ENCODE measurements around the gene SPATS2L.
"Not testable (repeated sequence)": the region's sequence is repeated elsewhere in the genome, so short reads cannot be mapped to it uniquely, and the experiment has no call there.

SPATS2L gene

DNA sequence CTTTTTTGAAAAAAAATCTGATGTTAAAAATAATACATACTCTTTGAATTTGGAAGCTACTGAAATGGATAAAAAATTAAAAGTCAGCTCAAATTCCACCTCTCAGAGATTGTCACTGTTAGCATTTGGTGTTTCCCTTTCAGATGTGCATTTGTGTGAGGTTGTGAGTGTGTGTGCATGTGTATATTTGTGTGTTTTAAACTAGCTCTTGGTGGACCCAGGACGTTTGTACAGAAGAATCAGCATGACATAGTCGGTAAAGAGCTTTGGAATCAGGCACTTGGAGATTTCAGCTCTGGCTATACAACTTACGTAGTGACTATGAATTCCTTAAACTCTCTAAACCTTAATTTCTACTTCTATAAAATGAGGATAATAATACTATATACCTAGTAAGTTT lies 14.5 kb downstream of the SPATS2L start:
- no peak for DNase-seq

DNA sequence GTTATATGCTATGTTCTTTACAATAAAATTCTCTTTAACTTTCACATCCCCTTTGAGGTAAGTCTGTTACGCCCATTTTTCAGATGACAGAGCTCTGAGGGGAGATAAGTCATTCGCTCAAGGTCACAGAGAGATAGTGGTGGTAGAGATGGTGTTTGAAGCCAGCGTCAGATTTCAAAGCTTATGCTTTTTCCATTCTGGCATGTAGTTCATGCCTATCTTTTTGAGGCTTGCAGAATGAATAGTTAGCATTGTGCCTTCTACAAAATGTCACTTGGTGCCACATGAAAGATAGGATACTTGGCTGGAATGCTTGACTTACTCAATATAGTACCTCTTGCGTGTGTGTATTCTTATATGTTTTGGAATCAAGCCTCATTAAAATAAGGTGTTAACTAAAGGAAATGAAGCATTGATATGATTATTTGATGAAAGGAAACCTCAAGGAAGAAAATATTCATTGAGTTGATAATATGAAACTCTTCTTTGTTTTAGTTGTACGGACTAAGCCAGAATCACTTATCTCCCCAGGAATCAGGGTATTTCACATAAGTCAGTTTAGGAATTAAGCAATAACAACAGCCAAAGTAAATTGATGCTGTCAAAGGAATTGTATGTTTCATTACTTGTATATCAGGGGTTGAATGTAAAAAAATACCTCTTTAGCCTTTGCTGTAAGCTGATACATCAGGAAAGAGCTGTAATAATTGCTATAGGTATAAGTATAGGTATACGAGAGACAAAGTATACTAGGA lies 15.5 kb downstream of the SPATS2L start:
- DNase-seq, result no peak

DNA sequence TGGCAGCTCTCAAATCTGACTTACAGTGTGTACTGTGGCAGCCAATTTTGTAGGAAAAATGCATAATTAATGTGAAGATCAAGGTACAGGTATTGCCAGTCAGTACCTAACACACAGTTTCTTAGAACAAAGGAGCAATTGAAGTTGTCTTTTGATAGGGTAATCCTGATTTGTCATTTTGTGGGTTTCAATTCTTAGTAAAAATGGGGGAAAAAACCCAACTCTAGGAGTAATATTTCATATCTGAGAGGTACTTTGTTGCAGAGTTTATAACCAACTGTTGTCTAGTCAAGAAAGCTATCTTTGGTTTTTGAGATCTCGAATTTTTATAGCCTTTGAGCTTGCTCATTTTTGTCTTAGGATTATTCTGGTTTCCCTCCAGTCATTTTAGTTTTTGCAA lies 16.1 kb downstream of the SPATS2L start:
- no peak for DNase-seq

DNA sequence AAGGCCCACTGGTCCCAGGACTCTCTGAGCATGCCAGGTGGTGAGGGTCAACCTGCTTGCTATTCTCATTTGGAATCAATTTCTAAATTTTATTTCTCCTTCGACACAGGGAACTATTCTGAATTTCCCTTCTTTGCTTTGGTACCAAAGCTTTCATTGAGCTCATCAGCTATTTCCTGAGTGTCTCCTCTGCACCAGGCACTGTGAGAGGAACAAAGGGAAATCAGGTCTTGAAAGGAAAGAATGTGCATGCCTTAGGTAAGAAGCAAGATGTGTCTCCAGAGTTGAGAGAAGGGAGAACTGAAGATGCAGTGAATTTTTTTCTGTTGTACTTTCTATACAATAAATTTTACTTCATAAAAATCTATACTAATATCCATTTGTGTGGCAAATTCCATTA lies 17.9 kb downstream of the SPATS2L start:
- no peak for DNase-seq

DNA sequence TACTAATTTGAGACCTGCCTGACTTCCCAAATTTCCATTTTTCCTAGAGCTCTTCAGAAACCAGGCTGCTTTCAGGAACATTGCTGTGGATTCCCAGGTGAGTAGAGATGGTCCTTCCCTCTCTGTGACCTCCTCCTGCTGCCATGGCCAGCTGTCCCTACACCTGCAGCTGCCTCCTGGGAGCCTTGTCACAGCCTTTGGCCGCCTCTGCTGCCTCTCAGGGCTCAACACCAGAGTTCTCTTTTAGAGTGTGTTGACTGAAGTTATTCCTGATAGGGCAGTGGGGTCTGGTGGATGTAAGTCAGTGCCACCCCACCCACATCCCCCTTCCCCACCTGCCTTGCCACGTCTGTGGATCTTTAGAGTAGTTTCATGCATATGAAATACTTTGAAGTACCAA lies 22.9 kb downstream of the SPATS2L start:
- no peak for DNase-seq

DNA sequence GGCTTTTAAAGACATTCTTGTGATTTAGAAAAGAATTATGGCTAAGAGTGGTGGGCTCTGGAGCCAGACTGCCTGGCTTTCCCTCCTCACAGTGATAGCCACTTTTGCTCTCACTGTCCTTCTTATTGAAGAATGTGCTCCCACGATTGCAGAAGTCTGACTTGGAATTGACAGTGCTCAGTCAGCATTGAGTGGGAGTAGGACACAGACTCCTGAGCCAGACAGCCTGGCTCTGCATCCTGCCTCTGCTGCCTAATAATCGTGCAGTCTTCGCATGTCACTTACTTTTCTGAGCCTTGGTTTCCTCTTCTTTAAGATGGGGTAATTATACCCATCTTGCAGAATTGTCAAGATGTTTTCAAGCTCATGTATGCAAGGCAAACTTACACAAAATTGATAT lies 23.3 kb downstream of the SPATS2L start:
- DNase-seq, result no peak

DNA sequence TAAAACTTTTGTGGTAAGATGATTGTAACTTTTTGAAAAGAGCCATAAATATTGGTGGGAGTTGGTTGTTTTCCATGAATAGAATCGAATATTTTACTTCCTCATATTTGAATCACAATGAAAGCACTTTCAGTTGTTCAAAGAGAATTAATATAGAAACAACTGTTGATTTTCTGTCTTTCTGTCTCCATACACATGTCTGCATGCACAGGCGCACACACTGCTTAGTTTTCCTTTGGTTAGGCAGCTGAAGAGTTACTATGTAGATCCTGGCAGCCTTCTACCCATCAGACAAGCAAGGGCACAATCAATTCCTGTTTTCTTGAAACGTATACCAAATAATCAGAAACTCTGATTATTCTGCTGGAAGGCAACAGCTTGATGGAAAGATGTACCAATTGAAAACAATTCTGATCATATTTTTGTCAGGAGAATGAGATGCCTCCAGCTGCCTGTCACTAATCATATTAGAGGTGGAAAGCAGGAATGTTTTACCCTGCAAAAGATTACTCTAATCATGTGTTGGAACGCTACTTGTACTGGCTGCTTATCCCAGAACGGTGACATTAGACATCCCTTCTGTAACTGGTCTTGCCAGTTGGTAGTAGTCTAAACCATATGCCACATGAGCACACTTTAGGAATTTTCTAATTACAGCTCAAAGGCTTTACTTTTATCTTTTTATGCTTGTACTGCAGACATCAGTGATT lies 24.0 kb downstream of the SPATS2L start:
- DNase-seq, result no peak

DNA sequence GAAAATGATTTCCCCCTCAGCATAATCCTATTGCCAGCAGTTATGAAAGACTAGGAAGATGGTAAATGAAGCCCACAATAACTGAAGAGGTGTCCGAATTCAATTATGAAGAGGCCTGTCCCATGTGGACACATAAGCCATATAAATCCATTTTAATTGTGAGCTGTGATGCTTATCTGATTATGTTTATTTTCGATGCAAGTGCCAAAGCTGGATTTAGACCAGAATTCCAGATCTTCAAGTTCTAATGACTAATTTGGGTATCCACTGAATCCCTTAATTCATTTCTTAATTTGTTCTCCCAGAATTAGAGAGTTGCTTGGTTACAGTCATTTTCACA lies 24.5 kb downstream of the SPATS2L start:
- no peak for DNase-seq

DNA sequence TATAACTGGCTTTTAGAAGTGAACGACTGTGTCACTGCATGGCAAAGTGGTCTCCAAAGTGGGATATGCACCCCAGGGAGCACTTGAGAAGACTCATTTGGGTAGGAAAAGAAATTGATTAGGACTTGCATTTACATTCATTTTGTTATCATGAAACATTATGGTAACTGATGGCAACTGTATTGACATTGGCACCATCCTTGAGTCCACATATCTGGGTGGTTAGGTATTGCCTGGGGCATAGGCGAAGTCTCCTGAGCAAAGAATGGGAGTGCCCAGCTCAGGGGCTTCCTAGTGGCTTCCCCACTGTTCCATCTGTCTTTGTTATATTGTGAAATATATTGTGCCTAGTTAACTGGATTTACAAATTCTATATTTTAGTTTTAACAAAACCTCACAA lies 29.2 kb downstream of the SPATS2L start:
- DNase-seq, result peak; percentile 12

DNA sequence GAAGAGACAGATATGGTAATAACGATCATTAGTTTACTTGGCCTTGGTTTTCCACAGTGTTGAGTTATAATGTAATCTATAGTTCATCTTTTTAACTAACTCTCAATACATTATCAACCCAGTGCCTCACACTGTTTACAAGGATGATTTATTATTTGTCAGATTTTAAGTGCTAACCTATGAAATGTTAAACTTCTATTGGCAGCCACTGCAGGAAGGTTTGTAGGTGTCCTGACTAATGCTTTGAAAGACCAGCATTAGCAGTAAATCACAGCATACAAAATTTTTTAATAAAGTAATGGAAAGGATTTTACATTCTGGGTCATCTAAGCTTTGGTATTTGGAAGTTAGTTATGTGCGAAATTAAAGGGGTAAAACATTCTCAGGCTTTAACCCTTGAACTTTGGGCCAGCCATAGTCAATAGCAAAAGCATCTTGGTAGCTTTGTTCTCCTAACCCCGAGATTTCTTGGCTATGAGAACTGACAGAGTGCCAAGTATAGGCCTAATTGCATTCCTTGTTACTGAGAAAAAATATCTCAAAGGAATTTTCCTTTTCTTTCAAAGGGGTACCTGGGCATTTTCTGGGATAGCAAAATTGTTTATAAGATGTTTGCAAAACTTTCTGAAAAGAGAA lies 30.6 kb downstream of the SPATS2L start:
- no peak for DNase-seq

DNA sequence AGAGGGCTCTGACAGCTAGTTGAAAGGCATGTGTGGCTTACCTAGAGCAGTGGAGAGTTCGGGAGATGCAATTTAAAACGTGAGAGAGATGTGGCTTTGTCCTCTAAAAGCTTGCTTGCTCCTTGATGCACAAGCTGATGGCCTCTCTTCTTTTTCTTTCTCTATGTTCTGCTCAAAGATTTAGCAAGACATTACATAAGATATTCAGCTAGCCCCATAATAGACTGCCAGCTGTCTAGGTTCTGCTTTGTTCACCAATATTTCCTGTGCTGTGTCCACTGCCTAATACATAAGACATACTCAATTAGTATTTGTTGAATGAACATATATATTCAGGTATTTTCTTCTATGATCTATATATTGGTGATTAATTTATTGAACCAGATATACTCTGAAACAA lies 31.1 kb downstream of the SPATS2L start:
- DNase-seq, result no peak

DNA sequence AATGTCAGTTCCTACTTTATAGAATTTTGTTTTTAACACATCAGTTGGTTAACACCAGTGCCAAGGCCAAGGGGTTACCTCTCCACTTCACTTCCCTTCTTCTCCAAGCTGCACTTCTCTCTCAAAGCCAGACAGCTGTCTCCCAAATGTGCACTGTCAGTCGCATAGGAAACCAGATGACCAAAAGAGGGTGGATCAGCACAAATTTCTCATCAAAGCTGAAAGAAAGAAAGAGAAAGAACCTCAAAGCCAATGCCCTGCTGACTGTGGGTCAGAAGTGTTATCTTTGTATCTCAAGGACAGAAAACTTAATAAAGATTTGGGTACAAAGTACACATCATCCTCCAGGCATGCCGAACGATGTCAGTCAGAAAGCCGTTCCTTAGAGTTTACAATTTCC lies 32.2 kb downstream of the SPATS2L start:
- DNase-seq, result no peak

DNA sequence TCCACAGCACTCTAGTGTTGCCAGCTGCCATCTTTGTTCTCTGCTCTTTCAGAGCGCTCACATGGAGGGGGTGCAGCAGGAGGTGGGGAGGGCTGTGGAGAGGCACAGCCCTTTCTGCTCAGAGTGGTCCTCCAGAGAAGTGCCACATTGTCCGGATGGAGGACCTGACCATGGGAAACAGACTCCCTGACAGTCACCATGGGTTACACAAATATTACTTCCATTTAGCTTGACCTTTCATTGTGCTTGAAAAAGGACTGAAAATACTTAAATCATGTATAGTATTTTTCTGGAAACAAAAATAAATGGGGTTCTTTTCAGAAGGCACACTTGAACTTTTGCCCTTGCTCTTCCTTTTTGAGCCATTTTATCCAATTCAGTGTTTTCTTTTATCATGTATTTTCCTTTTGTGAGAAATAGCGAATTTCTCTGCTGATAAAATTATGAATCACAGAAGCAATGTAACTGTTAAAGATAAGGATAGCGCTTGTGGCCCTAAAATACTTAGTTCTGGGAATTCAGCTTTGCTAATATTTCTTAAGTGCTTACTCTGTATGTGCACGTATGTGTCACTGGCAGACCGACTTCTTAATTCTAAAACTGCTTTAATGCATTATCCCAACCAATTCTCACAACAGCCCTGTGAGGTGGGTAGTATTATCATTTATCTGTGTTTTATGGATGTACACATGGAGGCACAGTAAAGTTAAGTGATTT lies 34.2 kb downstream of the SPATS2L start:
- DNase-seq, result no peak

DNA sequence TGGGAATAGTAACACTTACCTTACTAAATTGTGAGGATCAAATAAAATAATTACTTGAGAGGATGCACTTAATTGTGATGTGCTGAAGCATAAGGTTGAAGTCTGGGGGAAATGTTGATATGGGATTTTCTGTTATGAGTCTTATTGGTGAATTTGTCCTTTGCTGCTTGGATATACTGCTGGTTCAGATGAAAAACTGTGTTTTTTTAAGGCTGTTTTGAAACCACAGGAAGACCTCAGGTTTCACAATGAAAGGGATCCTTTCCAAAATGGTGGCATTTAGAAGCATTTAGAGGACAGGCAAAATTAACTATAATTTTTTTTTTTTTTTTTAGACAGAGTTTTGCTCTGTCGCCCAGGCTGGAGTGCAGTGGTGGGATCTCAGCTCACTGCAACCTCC lies 34.9 kb downstream of the SPATS2L start:
- DNase-seq, result no peak

DNA sequence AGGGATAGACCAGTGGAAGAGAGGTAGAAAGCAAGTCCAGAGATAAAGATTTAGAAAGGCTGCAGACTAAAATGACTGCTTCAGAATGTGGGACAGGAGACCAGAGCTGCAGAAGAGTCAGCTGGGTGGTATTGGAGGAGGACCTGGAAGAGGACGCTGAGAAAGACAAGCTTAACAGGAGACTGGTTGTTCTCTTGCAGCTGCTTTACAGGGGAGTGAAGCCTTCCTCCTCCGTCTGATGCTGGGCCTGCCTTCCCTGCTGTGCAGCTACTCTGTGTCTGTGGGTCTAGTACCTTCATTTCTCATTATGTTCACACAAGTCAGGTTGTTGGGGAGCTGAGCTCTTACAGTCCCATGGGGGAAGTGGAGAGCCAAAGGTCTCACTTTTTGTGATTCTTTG lies 35.7 kb downstream of the SPATS2L start:
- DNase-seq, result no peak

DNA sequence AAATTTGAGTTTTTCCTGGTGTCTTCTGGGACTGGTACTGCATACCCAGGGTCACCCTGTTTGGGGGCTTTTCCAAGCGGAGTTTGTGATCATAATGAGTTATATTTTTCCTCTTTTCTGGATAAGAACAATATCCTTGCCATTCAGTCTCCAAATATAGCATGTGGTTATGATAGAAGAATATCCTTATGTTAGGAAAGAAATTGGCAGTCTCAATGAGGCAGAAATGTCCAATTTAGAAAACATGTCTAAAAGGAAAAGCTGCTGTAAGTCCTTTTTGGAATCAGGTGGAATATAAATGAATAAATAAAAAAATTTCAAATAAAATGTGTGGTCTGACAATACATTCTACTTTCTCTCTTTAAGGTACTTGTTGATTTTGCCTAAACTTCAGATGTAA lies 36.2 kb downstream of the SPATS2L start:
- no peak for DNase-seq

DNA sequence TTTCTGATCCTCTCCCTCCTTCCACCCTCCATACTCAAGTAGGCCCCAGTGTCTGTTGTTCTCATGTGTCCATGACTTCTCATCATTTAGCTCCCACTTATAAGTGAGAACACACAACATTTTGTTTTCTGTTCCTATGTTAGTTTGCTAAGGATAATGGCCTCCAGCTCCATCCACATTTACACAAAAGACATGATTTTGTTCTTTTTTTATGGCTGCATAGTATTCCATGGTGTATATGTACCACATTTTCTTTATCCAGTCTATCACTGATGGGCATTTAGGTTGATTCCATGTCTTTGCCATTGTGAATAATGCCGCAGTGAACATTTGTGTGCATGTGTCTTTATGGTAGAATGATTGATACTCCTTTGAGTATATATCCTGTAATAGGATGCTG lies 37.7 kb downstream of the SPATS2L start:
- not testable (repeated sequence) for DNase-seq

DNA sequence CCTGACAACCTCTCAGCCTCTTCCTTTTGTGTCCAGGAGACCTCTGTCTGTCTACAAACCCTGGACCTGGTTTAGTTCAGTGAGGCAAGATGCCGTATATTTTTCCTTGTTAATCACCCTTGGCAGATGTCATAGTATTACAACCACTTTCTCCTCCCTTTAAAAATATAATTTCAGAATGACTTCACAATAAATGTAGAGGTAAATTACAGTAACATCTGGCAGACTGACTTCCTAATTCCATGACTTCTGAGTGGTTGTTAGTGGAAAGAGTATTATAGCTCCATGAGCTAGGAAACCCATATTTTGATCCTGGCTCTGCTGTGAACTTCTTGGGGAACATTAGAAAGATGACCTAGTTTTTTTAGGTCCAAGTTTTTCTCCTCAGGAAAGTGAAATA lies 39.5 kb downstream of the SPATS2L start:
- no peak for DNase-seq

DNA sequence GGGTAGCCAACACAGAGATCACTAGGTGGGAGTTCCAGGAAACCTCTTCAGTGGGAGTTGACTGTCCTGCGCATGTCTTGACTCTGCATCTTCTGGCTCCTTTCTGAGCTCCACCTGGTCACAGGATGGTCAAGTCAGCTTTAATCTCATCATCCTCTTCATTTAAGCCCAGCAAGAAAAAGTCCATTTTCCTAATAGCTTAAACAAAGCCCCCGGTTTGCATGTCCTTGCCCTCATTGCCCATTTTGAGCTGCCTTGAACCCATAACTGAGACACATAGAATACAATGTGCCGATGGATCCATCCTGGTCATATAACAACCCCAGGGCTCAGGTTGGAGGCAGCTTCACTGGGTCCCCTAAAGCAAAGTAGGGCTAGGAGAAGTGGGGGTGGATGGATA lies 40.8 kb downstream of the SPATS2L start:
- no peak for DNase-seq

DNA sequence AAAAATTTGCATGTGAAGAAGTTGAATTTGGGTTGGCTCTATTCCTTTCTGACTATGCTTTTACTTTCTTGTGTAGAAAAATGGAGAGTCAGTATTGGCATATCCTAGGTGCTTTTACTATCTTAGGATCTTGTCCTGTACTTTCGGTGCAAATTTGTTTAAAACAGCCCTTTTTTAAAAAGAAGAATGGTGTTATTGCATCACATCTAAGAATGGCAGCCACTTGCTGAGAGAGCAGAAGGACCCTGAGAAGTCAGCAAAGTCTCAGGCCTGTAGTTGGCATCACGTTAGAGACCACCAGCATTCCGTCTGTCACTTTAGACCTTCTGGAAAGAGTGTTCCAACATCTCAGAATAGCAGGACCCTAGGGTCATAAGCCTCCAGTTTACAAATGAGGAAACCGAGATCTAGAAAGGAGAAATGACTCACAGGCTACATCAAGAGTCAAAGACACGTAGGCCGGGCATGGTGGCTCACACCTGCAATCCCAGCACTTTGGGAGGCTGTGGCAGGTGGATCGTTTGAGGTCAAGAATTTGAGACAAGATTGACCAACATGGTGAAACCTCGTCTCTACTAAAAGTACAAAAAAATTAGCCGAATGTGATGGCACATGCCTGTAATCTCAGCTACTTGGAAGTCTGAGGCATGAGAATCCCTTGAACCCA lies 42.5 kb downstream of the SPATS2L start:
- no peak for DNase-seq

DNA sequence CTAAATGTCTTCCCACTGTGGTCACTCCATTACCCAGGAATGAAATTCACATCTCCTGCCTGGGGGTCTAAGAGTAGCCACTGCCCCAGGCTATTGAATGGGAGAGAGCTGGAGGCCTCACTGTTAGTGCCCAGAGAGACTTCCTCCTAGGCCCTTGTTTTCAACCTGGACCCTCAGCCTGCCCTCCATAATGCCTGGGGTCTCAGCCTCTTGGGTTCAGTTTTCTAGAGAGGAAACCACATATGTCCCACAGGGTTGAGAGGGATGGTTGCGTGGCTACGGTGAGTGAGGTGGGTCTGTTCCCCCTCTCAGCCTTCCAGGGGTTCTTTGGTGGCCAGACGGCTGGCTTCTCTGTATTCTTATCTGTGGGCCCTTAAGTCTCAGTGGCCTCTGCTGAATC lies 43.4 kb downstream of the SPATS2L start:
- DNase-seq, result no peak

DNA sequence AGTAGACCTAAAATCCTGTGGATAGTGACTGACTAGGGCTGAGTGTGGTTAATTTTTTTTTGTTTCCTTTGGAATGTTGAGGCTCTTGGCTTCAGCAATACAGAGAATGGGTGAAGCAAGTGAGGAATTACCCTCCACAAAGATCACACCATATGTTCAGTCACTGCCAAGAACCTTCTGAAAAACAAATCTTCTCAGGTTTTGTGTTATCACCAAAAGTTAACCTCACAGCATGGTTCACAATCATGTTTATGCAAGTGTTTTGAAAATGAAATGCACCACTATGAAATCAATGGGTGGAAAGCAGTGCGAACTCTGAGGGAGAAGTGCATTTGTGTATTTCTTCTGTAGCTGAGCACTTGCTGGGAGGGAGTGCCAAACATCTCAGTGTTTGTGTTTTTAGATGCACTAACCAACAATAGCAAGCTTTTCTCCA lies 44.4 kb downstream of the SPATS2L start:
- DNase-seq, result no peak

DNA sequence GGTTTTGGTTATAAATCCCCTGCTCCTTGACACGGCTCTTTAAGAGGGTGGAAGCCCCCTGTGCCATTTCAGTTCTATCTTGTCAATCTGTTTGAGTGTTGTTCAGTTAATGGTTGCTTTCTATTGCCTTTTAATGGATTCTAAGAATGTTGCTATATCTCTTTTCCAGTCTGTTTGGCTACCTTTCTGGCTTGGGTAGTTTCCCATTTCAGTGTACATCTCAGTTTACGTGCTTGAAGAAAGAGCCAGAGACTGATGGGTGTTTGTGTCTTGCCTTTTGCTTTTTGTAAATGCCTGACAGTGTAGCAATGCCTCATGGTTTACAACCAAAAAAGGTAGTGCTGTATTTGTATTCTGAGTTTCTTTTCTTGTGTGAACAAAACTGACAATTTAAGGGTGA lies 45.3 kb downstream of the SPATS2L start:
- no peak for DNase-seq
